Activated CD4-positive, CD25-positive, alpha-beta regulatory T cell treated with anti-CD3 and anti-CD28 coated beads, Interleukin-2, amount 50 U/mL, for 72 hours (primary cell): ENCODE measurements around the gene PGBD5.
"Not testable (repeated sequence)": the region's sequence is repeated elsewhere in the genome, so short reads cannot be mapped to it uniquely, and the experiment has no call there.

Source experiments
- DNase-seq: peaks from one replicate; pipeline ENCODE4 v3.0.0; 2021

PGBD5 gene

GRCh38 chr1:230424391-230425251 is 1.5 kb downstream of the PGBD5 start:
- DNase-seq: no peak

DNA sequence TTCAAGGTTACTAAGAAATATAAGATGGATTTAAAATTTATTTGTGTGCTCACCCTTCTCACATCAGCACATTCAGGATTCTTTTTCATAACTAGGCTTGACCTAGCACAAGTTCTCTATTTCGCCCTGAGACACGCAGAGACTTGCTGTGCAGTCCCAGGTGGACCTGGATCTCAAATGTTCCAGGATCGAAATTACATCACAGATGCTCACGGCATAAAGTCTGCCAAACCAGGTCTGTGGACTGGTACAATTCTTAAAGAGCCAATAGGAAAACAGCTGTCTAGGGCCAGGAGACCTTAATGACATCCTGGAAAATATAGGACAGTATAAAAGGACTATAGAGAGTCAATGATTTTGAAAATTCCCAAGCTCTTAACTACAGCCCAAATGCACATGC is 2.2 kb downstream of the PGBD5 start:
- DNase-seq: no peak

GRCh38 chr1:230423261-230423660 is 2.9 kb downstream of the PGBD5 start:
- DNase-seq: no peak

DNA sequence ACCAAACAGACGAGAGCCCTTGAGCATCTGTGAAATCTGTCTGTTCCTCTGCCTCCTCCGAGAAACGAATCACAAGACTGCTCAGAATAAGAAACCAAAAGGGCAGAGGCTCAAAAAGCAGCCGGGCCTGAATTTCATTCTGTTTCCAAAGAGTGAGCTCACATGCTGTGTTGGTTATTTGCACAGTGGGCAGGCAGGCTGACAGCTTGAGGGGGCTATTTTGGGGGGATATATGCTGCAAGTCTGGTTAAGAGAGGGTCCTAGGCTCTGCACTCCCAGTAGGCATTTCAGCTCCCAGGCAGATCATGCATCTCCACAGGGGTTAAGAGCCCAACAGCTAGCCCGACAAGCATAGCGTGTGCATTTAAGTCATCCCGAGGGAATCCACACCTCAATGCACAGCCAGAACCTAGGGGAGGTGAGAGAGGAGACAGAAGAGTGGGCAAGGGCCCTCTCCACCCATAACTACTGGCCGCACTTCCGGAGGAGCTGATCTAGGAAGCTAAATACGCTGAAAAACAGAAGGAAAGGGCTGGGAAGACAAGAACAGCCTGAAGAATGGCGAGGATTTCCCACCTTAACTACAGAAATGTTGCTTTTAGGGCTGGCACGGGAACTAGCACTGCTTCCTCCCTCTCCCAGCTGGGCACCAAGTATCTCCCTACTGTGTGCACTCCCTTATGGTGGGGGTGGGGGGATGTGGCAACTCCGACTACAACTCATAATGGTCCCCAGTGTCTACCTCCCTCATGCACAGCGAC is 3.7 kb downstream of the PGBD5 start:
- DNase-seq: no peak

GRCh38 chr1:230421481-230421880 is 4.7 kb downstream of the PGBD5 start:
- no peak for DNase-seq

DNA sequence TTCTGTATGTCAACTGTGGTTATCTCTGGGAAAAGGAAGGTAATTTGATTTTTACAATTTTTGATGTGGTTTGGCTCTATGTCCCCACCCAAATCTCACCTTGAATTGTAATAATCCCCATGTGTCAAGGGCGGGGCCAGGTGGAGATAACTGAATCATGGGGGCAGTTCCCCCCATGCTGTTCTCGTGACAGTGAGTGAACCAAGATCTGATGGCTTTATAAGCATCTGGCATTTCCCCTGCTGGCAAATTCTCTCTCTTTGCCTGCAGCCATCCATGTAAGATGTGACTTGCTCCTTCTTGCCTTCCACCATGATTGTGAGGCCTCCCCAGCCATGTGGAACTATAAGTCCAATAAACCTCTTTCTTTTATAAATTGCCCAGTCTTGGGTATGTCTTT is 5.8 kb downstream of the PGBD5 start:
- not testable (repeated sequence) for DNase-seq

DNA sequence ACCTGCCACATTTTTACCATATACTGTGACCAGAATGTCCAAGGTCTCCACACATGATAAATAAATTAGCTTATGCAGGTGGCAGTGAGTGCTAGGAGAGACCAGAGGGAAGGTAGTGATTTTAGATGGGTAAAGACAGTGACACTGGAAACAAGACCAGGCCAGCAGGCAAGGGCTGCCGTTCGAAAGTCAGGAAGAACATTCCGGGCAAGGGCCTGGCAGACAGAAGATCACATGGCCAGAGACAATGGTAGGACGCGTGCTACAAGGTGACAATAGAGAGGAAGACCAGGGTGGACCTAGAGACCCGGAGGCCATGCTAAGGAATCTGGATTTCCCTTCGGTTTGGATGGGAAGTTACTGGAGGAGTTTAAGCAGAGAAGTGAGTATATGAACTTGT is 9.7 kb downstream of the PGBD5 start:
- DNase-seq: no peak

GRCh38 chr1:230415405-230416132 is 10.6 kb downstream of the PGBD5 start:
- no peak for DNase-seq

- DNase-seq: no peak
These were observed 11.4 kb downstream of the PGBD5 start for GRCh38 chr1:230414694-230415093.

- no peak for DNase-seq
These were observed 12.0 kb downstream of the PGBD5 start for GRCh38 chr1:230414102-230414501.

GRCh38 chr1:230413061-230413460 is 13.1 kb downstream of the PGBD5 start:
- no peak for DNase-seq

DNA sequence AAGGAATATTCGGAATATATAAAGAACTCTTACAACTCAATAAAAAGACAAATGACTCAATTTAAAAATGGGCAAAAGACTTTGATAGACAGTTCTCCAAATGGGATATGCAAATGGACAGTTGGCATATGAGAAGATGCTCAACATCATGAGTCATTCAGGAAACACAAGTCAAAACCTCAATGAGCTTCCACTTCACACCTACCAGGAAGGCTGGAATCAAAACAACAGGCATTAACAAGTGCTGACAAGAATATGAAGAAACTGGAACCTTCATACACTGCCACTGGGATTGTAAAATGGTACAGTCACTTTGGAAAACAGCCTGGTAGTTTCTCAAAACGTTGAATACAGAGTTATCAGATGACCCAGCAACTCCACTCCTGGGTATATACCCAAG is 17.2 kb downstream of the PGBD5 start:
- DNase-seq: no peak

GRCh38 chr1:230407351-230407750 is 18.8 kb downstream of the PGBD5 start:
- no peak for DNase-seq

- not testable (repeated sequence) for DNase-seq
These were observed 19.4 kb downstream of the PGBD5 start for GRCh38 chr1:230406727-230407126.

DNA sequence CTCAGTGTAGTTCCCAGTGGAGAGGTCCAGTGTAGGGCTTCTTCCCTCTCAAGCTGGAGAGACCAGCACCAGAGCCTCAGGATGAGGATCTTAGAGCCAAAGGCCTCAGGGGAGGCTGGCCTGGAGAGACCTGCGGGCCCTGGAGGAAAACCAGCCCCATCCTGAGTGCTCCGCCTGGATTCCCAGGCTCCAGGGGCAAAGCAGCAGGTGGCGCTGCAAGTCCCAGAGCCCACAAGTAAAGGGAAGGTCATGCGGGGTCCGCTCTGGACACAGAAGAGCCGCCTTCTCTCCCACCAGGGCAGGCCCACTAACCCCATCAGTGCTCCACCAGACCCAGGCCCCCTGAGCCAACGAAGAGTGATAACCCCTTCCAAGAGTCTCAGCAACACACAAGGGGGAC is 22.7 kb downstream of the PGBD5 start:
- DNase-seq: no peak

DNA sequence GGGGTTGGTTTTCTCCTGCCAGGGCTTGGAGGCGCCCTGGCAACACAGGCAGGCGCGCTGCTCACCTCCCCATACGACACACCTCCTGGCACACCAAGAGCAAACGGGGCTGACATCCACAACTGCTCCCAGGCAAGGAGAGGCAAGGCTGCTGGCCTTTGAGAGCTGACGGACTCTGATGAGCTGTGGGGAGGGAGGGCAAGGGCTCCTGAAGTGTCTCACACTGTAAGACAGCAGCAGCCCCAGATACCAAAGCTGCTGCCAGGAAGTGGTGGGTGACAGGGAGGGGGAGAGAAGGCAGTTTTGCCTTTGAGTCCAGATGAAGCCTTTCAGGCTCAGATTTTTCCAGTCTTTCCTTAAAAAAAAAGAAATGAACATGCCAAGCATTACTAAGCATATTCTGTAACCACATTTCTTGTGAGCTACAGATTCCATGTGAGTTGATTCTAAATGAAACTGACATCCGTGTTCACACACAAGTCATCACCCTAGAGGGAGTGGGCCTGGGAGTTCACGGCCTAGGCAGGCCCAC is 24.3 kb downstream of the PGBD5 start:
- DNase-seq: no peak

GRCh38 chr1:230401101-230401500 is 25.0 kb downstream of the PGBD5 start:
- DNase-seq: no peak

GRCh38 chr1:230400007-230400344 is 26.2 kb downstream of the PGBD5 start:
- no peak for DNase-seq

DNA sequence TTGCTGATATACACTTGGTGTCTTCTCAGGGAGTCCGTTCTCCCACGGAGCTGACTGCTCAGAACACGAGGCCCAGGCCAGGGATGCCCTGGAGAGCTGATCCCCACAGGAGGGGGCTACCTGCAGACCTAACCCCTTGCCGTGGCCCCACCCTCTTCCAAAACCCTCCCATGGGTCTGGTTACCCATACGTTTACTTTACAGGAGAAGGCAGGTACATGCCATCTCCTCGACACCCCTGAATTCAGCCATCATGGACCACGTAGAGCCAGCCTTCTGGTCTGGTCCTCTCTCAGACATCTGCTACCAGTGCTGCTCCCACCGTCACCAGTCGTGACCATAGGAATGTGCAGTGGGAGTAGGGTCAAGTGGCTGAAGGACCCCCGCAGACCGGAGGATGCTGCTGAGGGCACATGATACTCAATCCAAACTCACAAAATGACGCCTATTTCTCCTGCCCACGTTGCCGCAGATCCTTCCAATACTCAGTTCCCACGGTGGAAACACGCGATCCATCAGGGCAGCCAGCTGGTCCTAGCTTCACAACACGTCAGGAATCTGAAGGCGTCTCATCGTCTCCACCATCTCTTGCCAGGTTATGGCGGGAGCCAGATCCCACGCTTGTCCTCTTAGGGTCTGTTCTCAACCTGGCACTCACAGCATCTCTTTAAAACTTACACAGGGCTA is 26.7 kb downstream of the PGBD5 start:
- DNase-seq: no peak

GRCh38 chr1:230398856-230399255 is 27.3 kb downstream of the PGBD5 start:
- DNase-seq: no peak

GRCh38 chr1:230396966-230397365 is 29.2 kb downstream of the PGBD5 start:
- DNase-seq: no peak

GRCh38 chr1:230395932-230396331 is 30.2 kb downstream of the PGBD5 start:
- DNase-seq: no peak

DNA sequence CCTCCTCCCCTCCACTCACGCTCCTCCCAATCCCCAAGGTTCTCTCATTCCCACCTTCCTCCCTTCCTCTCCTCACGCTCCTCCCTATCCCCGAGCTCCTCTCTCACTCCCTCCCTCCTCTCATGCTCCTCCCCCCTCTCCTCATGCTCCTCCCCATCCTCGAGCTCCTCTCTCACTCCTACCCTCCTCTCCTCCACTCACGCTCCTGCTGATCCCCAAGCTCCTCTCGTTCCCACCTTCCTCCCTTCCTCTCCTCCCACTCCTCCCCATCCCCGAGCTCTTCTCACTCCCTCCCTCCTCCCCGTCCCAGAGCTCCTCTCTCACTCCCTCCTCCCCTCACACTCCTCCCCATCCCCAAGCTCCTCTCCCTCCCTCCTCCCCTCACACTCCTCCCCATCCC is 31.4 kb downstream of the PGBD5 start:
- DNase-seq: no peak
